NT2/D1 (cell line): ENCODE results near the gene RPP30.
"Not testable (repeated sequence)": the region's sequence is repeated elsewhere in the genome, so short reads cannot be mapped to it uniquely, and the experiment has no call there.

ENCODE experiments used
- SUZ12 ChIP-seq: IDR thresholded peaks from 2 replicates; pipeline ENCODE4 v1.6.1; 2011; ENCODE audit not compliant: insufficient read length, insufficient read depth; ENCODE audit errors: extremely low read depth
- YY1 ChIP-seq: IDR thresholded peaks from 2 replicates; pipeline ENCODE4 v1.6.1; 2011; ENCODE audit not compliant: insufficient read length, insufficient read depth
- ZNF274 ChIP-seq: IDR thresholded peaks from 2 replicates; pipeline ENCODE4 v1.6.1; 2011; ENCODE audit warnings: mild to moderate bottlenecking, low read depth, low read length

- not testable (repeated sequence) for TF ChIP-seq SUZ12, ZNF274, YY1
Observed at GRCh38 chr10:90880059-90880719, 8.4 kb downstream of the RPP30 start.
